ENCODE measurements around the gene PIGO.

Gene PIGO

DNA sequence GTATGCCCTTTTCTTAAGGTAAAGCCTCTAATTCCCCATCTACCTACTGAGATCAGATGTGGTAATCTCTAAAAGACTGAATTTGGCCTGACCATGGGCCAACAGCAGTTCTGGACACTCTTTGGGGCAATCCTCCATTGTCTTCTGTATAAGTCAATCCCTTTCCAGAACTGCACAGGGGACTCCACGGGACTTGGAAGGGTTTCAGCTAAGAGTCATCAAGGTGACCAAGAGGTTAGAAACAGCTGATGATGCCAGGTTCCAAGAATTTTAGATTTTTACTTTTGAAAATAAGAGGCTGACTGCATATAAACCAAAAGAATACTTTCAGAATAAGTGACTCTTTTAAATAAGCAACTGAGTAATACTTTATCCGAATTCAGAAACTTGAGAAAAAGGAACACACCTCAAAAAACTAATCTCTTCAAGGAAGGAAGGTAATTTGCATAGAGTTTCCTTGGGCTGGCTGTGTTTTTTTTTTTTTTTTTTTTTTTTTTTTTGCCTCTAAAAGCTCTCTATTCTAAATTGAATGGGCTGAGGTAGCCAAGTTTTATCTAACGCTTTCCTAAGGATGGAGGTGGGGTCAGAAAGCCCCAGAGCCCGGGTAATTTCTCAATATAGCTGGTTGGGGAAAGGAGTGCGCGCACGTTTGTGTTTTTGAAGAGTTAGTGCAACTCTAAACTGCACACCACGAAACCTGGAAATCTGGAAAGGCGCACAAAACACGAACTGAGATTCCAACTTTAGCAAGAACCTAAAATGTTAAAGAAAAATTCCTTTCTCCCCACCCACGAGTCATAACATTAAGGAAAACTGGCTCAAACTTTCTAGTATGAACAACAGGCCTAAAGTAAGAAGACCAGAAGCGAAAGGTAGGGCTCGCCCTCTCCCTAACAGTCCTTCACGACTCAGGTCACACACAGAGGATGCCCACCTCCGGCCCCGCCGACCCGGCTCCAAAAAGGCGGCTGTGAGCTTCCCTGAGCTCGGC is 25.3 kb downstream of the PIGO start:
- DNase-seq, result no peak

DNA sequence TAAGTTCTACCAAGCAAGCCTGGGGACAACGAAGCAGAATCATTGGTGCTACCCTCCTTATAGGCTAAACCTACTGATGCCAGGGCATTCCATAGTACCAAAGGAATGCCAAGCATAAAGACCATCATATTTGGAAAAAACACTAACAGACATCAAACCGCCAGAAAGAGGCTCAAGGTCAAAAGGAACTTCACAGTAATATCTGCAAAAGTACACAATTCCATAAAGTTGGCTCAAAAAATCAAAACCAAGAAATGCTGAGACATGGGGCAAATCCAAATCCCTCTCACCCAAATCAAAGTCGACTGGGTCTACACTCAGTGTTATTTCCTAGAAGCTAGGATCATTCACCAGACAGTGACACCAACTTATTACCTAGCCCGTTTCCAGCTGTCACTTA is 27.4 kb downstream of the PIGO start:
- DNase-seq, result no peak

DNA sequence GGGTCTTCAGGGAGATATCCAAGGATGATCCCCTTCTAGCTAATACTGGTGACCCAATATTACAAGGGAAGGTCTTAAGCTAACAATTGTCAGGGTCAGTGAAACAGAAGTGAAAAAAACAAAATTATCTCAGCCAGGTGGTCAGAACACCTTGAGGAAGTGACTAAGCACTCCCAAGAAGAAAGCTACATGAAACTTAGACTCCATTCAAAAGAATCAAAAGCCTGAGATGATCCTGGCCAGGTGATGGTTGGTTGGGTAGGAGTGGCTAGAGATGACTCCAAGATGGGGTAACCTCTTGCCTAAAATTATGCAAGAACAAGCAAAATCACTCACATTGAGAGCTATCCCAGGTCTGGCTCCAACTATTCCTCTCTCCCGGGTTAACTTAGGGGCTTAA is 29.3 kb downstream of the PIGO start:
- no peak for DNase-seq

DNA sequence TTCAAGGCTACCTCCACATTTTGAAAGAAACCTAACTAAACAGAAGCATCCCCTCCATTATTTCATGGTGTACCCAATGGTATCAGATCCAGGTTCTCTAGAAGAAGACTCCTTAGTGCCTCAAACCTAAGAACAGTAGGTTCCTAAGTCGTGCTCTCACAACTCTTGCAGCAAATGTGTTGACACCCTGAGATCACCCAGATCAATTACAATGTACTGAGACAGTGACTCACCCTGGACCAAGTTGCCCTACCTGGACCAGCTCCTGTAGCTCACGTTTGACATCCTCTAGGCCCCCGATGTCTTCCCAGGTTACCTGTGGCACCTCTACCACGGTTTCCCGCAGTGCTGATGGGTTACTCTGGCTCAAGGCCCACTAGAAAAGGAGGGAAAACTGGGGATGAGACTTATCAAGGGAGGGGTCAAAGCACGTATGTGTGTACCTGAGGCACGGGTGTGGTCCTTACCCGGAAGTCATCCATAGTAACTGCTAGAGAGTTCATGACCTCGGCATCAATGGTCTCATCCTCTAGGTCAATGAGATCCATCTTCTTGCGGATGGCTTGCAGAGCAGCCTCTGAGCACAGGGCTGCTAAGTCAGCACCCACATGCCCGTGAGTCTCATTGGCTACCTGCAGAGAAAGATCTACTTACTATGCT is 35.7 kb downstream of the PIGO start:
- no peak for DNase-seq

DNA sequence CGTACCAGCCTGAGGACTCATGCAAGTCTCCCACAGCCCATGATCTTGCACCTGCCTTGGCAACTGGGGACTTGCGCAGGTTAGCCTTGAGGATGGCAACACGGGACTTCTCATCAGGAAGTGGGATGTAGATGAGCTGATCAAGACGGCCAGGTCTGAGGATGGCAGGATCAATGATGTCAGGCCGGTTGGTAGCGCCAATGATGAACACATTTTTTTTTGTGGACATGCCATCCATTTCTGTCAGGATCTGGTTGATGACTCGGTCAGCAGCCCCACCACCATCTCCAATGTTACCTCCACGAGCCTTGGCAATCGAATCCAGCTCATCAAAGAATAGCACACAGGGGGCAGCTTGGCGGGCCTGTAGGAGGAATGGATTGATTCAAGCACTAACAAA is 37.0 kb downstream of the PIGO start:
- no peak for DNase-seq

DNA sequence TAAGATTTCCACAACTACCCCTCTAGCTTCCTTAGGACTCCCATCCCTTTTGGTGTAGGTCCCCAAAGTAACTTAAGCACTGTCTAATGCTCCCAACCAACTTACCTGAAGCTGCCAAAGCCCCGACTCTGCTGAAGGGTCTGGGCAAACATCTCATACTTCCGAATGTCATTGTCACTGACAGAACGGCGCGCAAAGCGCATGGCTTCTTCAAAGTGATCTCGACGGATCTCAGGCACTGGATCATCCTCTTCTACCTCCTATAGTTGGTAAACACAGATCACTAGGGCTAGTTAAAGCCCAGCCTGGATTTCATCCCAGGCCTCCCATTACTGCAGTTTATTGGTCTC is 39.1 kb downstream of the PIGO start:
- no peak for DNase-seq

DNA sequence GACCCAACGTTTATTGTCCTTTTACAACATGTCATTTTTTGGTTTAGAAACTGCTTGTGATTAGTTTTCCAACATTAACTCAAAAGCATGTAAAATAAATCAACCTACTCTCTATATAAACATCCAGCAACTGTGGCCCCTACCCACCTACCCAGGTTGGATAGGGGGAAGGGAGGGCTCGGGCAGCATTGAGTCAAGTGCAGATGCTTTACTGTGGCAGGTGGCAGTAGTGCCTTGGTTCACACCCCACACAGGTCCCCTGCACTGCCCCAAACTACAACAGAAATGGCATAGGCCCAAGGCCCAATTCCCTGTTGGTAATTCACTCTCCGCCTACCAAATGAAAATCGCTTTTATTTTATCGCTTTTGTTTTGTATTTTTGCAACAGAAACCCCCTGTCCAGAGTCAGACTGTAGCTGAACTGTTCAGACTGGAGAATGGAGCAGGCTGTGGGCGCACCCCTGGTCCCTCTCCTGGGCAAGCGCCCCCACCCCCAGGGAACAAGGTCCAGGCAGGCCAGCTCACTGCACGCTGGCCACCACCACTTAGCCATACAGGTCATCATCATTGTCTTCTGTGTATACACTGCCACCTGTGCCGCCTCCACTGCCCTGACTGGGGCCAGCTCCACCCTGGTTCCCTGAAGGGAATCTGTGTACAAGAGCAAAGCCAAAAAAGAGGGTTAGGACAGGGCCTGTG is 39.7 kb downstream of the PIGO start:
- DNase-seq, result no peak

DNA sequence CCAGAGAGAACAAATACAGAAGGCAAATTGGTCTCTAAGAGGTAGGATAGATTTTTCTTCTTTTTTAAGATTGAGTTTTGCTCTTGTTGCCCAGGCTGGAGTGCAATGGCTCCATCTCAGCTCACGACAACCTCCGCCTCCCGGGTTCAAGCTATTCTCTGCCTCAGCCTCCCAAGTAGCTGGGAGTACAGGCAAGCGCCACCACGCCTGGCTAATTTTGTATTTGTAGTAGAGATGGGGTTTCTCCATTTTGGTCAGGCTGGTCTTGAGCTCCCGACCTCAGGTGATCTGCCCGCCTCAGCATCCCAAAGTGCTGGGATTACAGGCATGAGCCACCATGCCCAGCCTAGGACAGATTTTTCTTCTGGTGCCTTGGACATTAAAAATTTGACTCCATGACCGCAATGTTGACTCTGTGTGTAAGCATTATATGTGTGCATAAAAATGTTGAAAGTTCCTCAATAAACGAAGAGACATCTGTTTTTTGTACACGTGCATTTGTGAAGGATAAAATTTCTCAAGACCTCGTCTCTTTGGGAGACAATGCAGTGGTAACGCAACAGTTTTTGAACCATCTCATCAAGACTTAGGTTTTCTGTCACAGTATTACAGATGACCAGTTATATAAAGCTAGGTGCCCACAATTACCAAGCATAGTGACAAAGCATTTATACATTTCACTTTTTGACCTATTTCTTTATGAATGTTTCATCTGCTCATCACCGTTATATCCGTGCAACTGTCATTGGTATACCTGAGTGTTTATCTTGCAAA is 41.3 kb downstream of the PIGO start:
- no peak for DNase-seq

DNA sequence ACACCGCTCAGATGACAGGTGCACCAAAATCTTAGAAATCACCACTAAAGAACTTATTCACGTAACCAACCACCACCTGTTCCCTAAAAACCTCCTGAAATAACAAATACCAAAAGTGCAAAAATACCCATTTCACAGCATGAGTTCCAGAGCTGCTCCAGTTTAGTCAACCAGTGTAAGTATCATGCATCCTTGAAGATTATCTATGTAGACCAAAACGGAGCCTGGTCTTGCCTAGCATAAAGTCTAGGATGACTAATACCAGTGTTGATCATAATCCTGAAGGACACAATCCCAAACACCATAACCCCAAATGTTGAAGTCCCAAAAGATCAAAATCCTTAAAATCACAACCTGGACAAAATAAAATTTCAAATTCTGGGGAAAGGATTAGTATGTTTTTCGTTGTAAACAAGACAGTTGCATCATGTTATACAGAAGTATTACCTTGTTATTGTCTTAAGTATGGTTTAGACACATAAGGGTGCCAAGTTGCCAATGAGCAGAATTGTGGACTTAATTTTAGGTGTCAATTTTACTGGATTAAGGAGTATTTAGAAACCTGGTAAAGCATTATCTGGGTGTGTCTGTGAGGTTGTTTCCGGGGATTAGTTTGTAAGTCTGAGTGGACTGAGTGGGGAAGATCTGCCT is 42.1 kb downstream of the PIGO start:
- DNase-seq, result no peak

DNA sequence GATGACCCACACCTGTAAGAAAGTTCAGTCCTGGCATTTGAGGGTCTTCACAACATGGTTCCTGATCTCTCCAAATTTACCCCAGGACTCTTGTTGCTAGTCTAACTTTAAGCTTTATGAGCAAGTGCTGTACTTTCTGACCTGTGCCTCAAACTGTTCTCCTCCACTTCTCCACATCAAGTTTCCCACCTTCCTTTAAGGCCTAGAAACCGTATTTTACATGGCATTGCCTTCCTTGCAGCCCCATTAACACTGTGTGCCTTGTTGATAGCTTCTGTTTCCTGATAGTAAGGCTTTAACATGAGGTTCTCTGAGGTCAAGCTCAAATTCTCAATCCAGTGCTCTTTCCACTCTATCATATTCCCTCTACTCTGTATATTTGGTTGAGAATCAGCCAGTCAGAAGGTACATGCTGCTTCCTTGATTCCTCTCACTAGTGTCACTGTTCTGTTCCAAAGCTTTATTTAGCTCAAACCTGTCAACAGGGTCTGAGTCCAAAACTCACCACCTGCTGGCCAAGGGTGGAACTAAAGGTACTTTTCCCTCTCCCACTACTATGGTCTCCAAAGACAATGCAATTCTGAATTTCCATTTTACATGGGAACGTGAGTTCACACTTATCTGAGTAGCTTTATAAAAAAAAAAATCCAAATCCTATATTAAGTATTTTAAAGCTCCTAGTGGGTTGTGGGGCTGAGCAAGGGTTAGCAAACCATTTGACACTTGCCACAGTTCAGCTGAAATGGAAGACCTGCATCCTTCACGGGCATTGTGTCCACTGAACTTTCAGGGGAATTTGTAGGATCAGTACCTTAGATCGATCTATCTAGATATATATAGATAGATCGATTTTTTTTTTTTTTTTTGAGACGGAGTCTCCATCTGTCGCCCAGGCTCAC is 45.1 kb downstream of the PIGO start:
- peak; percentile 7 for DNase-seq

DNA sequence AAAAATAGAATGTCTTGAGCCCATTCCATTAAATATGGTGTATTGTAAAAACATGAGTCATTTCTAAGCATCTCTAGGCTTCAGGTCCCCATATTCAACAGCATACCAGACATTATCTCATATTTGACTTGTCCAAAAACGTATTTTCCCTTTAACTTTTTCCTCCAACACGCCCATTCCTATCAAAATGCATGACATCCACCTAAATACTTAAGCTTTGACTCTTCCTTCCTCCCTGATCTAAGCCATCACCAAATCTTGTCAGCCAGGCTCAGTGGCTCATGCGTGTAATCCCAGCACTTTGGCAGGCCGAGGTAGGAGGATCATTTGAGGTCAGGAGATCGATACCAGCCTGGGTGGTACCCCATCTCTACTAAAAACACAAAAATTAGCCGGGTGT is 47.9 kb downstream of the PIGO start:
- DNase-seq, result no peak

DNA sequence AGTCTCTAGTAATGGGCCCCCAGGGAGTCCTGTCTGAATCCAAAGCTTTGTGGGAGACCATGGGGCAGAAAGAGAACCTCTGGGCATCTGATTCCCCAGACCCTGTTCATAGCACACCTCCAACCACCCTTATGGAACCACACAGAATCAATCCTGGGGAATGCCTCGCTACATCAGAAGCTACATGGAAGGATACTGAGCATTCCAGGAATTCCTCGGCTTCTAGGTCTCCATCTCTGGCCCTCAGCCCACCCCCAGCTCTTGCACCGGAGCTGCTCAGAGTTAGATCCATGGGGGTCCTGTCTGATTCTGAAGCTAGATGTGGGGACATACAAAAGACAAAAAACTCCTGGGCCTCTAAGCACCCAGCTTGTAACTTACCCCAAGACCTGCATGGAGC is 52.3 kb downstream of the PIGO start:
- DNase-seq, result no peak

DNA sequence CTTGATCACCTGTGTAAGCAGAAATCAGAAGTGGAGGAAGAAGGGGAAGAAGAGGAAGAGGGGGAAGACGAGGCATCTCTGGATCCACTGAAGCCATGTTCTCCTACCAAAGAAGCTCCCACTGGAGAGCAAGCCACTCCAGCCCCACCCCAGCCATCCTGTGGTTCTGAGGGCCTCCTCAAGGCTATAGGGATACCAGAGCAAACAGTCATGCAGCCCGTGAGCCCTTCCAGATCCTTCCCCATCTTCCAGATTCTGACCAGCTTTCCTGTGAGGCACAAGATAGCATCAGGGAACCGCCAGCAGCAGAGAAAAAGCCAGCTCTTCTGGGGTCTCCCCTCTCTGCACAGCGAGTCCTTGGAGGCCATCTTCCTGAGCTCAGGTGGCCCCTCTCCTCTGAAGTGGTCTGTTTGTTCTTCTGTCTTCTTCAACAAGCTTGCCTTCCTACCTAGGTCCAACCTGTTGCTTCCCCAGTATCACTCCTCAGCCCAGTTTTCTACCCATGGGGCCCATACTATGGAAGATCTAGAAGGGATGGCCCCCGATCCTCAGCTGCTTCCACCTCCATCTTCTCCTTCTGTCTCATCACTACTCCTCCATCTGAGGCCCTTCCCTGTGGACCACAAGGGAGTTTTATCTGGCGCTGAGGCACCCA is 53.4 kb downstream of the PIGO start:
- no peak for DNase-seq

DNA sequence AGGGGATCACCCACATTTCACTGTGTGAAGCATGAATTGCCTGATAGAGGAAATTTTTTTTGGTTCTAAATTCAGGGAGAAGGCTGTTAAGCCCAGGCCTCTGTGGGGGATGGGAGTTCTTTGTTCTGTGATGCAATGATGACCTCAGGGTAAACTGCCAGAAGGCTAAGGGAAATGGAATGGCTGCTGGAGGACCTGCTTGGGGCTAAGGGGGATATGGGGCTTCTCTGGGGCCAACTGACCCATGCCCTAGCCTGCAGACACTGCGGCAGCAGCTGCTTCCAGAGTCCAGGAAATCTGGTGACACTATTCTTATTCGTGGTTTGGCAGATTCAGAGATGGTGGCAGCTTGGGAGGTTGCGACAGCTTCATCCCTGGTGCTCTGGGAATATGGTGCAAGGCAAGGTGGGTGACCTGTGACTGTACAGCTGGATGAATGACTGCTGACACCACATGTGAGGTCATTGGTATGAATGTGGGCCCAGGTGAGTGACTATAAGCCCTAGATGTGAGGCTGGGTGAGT is 54.2 kb downstream of the PIGO start:
- DNase-seq, result no peak

All from NCI-H1436 (cell line).